ENCODE measurements around the gene ACAD8.

Gene ACAD8

GRCh38 chr11:134271978-134272377, 18.6 kb downstream of the ACAD8 start:
- peaks cover 0 to 21% (median 17%) of the 10 kb centered on the region in 4 experiments for H3K4me1 ChIP-seq (ENCODE audit: control extremely low read depth in 1 of 4, control insufficient read depth in 4 of 4, insufficient read depth in 4 of 4, low read length in 3 of 4)
- no peak overlapping the region for H3K4me3 ChIP-seq (ENCODE audit: control insufficient read depth in 1 of 7, extremely low read depth in 1 of 7, insufficient read depth in 4 of 7, low read depth in 2 of 7, low read length in 6 of 7)
- 100% methylated on average over 1 of the region's 4 CpGs for WGBS (ENCODE audit: insufficient coverage)
- POLR2A ChIA-PET = no interaction called here
- DNase-seq = no peak
- H3K27ac ChIP-seq (ENCODE audit: insufficient read depth in 1 of 2, low read depth in 1 of 2, low read length in 2 of 2, poor library complexity in 1 of 2, severe bottlenecking in 2 of 2) = no peak overlapping the region
- CTCF ChIA-PET = interaction anchor here (5.1 kb wide), 1 partner anchor 9 kb away, joined by 40 read pairs; no protein-coding TSS in a partner anchor
- peaks cover 0 to 1% (median 0%) of the 10 kb centered on the region in 5 experiments for H3K9me3 ChIP-seq (ENCODE audit: control extremely low read depth in 1 of 5, control insufficient read depth in 4 of 5, insufficient read depth in 2 of 5, low read depth in 1 of 5, low read length in 4 of 5)
- H3K36me3 ChIP-seq (ENCODE audit: control insufficient read depth in 4 of 4, insufficient read depth in 4 of 4, low read length in 3 of 4) = no peaks in the 10 kb centered on the region
- H3K27me3 ChIP-seq (replicated peaks in 2 of 5; ENCODE audit: control insufficient read depth in 4 of 5, insufficient read depth in 5 of 5, low read length in 4 of 5) = peaks cover 4 to 69% (median 38%) of the 10 kb centered on the region in 5 experiments

DNA sequence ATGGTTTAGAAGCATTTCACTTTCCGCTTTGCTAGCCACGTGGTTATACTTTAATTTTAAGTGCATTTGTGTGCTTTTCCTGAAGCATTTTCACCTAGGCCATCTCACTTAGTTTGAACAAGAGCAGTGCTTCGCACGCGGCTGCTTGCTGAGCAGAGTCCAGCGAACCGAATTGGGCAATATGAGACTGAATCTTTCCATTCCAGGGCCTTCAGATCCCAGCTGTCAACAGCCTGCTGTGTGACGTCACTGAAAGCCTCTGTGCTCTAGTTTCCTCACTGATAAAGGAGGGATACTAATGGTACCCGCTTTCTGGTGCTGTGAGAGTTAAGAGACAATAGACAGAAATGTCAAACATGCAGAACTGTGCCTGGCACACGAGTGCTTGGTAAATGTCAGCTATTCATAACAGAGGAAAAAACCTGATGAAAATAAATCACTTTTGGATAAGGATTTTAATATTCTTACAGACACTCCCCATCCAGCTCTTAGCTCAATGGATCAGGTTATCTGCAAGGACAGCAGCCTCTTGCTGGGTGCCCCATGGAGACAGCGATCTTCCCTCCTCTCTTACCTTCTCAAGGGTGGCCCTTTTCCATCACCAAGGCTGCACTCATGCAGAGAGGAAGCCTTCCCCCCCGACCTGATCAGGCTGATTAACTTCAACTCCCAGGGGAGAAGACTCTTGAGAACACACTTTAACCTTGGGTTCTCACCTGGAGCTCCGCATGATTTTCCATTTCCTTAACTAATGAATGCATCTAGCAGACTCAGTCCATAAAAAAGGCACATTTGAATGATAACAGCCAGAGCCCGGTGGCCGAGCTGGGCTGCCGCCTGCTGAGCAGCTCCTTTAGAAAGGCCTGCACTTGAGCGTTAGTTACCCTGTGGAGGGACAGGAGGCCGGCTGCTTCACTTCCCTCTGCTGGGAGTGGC, 19.3 kb downstream of the ACAD8 start:
- no peak for DNase-seq
- whole genome bisulfite sequencing (ENCODE audit: insufficient coverage) = 48% methylated on average over 15 of the region's 18 CpGs

GRCh38 chr11:134273317-134273712, 19.9 kb downstream of the ACAD8 start:
- CTCF ChIA-PET = interaction anchor here (1.0 to 5.1 kb wide), 4 partner anchors 10 to 66 kb away, joined by 3 to 40 read pairs (median 4); no protein-coding TSS in a partner anchor
- H3K27ac ChIP-seq (ENCODE audit: insufficient read depth in 1 of 2, low read depth in 1 of 2, low read length in 2 of 2, poor library complexity in 1 of 2, severe bottlenecking in 2 of 2) = no peak overlapping the region
- POLR2A ChIA-PET = no interaction called here
- peaks cover 0 to 24% (median 19%) of the 10 kb centered on the region in 4 experiments for H3K4me1 ChIP-seq (ENCODE audit: control extremely low read depth in 1 of 4, control insufficient read depth in 4 of 4, insufficient read depth in 4 of 4, low read length in 3 of 4)
- H3K36me3 ChIP-seq (ENCODE audit: control insufficient read depth in 4 of 4, insufficient read depth in 4 of 4, low read length in 3 of 4) = no peaks in the 10 kb centered on the region
- H3K4me3 ChIP-seq (ENCODE audit: control insufficient read depth in 1 of 7, extremely low read depth in 1 of 7, insufficient read depth in 4 of 7, low read depth in 2 of 7, low read length in 6 of 7) = no peak overlapping the region
- WGBS (ENCODE audit: insufficient coverage) = no CpG with 5 or more reads among the region's 3 CpGs
- peaks cover 9 to 83% (median 45%) of the 10 kb centered on the region in 5 experiments for H3K27me3 ChIP-seq (replicated peaks in 2 of 5; ENCODE audit: control insufficient read depth in 4 of 5, insufficient read depth in 5 of 5, low read length in 4 of 5)
- no peak for DNase-seq
- peaks cover 0 to 8% (median 2%) of the 10 kb centered on the region in 5 experiments for H3K9me3 ChIP-seq (ENCODE audit: control extremely low read depth in 1 of 5, control insufficient read depth in 4 of 5, insufficient read depth in 2 of 5, low read depth in 1 of 5, low read length in 4 of 5)

More for the DNA sequence above, 19.3 kb downstream of the ACAD8 start:
- Histone ChIP-seq H3K27me3 (replicated peaks in 2 of 5; ENCODE audit: control insufficient read depth in 4 of 5, insufficient read depth in 5 of 5, low read length in 4 of 5) (peaks cover 4 to 76% (median 44%) of the 10 kb centered on the region in 5 experiments), H3K36me3 (ENCODE audit: control insufficient read depth in 4 of 4, insufficient read depth in 4 of 4, low read length in 3 of 4) (no peaks in the 10 kb centered on the region), H3K4me3 (ENCODE audit: control insufficient read depth in 1 of 7, extremely low read depth in 1 of 7, insufficient read depth in 4 of 7, low read depth in 2 of 7, low read length in 6 of 7) (no peak overlapping the region), H3K9me3 (ENCODE audit: control extremely low read depth in 1 of 5, control insufficient read depth in 4 of 5, insufficient read depth in 2 of 5, low read depth in 1 of 5, low read length in 4 of 5) (peaks cover 0 to 1% (median 0%) of the 10 kb centered on the region in 5 experiments), H3K27ac (ENCODE audit: insufficient read depth in 1 of 2, low read depth in 1 of 2, low read length in 2 of 2, poor library complexity in 1 of 2, severe bottlenecking in 2 of 2) (no peak overlapping the region), H3K4me1 (ENCODE audit: control extremely low read depth in 1 of 4, control insufficient read depth in 4 of 4, insufficient read depth in 4 of 4, low read length in 3 of 4) (peaks cover 0 to 24% (median 19%) of the 10 kb centered on the region in 4 experiments)
- POLR2A ChIA-PET = no interaction called here
- CTCF ChIA-PET = interaction anchor here (1.0 to 5.1 kb wide), 3 partner anchors 10 to 66 kb away, joined by 3 to 40 read pairs (median 5); no protein-coding TSS in a partner anchor

- H3K9me3 ChIP-seq (ENCODE audit: control extremely low read depth in 1 of 5, control insufficient read depth in 4 of 5, insufficient read depth in 2 of 5, low read depth in 1 of 5, low read length in 4 of 5) = peaks cover 0 to 11% (median 6%) of the 10 kb centered on the region in 5 experiments
- peak overlapping the region in 1 of 7 experiments; percentile 72 for H3K4me3 ChIP-seq (ENCODE audit: control insufficient read depth in 1 of 7, extremely low read depth in 1 of 7, insufficient read depth in 4 of 7, low read depth in 2 of 7, low read length in 6 of 7)
- no peak for DNase-seq
- H3K36me3 ChIP-seq (ENCODE audit: control insufficient read depth in 4 of 4, insufficient read depth in 4 of 4, low read length in 3 of 4) = no peaks in the 10 kb centered on the region
- peaks cover 0 to 23% (median 19%) of the 10 kb centered on the region in 4 experiments for H3K4me1 ChIP-seq (ENCODE audit: control extremely low read depth in 1 of 4, control insufficient read depth in 4 of 4, insufficient read depth in 4 of 4, low read length in 3 of 4)
- peaks cover 14 to 91% (median 48%) of the 10 kb centered on the region in 5 experiments for H3K27me3 ChIP-seq (replicated peaks in 2 of 5; ENCODE audit: control insufficient read depth in 4 of 5, insufficient read depth in 5 of 5, low read length in 4 of 5)
- ChIA-PET CTCF (interaction anchor here (1.3 to 5.1 kb wide), 3 partner anchors 12 to 25 kb away, joined by 3 to 40 read pairs (median 10); no protein-coding TSS in a partner anchor), POLR2A (no interaction called here)
- WGBS (ENCODE audit: insufficient coverage) = 4% methylated on average over 3 of the region's 5 CpGs
- no peak overlapping the region for H3K27ac ChIP-seq (ENCODE audit: insufficient read depth in 1 of 2, low read depth in 1 of 2, low read length in 2 of 2, poor library complexity in 1 of 2, severe bottlenecking in 2 of 2)
Observed at GRCh38 chr11:134275188-134275533, 21.8 kb downstream of the ACAD8 start.

GRCh38 chr11:134275534-134276395, 22.4 kb downstream of the ACAD8 start, which contains the start of gene GLB1L3:
Gene GLB1L3, plus strand, starts transcription at chr11:134276379. Its CDS starts 362 bp downstream, at chr11:134276741.
- peak within 1 kb of the TSS; percentile 40 to 72 (median 44) for H3K4me3 ChIP-seq (ENCODE audit: control insufficient read depth in 1 of 7, extremely low read depth in 1 of 7, insufficient read depth in 4 of 7, low read depth in 2 of 7, low read length in 6 of 7)
- H3K9me3 ChIP-seq (ENCODE audit: control extremely low read depth in 1 of 5, control insufficient read depth in 4 of 5, insufficient read depth in 2 of 5, low read depth in 1 of 5, low read length in 4 of 5) = peaks cover 0 to 11% (median 6%) of the 10 kb centered on the region in 5 experiments
- H3K27me3 ChIP-seq (replicated peaks in 2 of 5; ENCODE audit: control insufficient read depth in 4 of 5, insufficient read depth in 5 of 5, low read length in 4 of 5) = peaks cover 14 to 94% (median 50%) of the 10 kb centered on the region in 5 experiments
- POLR2A ChIA-PET = no interaction called here
- peak; percentile 68 to 82 (median 82) for DNase-seq
- no peaks in the 10 kb centered on the region for H3K36me3 ChIP-seq (ENCODE audit: control insufficient read depth in 4 of 4, insufficient read depth in 4 of 4, low read length in 3 of 4)
- under 1% methylated on average over 67 of the region's 68 CpGs for whole genome bisulfite sequencing (ENCODE audit: insufficient coverage)
- peaks cover 0 to 22% (median 19%) of the 10 kb centered on the region in 4 experiments for H3K4me1 ChIP-seq (ENCODE audit: control extremely low read depth in 1 of 4, control insufficient read depth in 4 of 4, insufficient read depth in 4 of 4, low read length in 3 of 4)
- no peak within 1 kb of the TSS for H3K27ac ChIP-seq (ENCODE audit: insufficient read depth in 1 of 2, low read depth in 1 of 2, low read length in 2 of 2, poor library complexity in 1 of 2, severe bottlenecking in 2 of 2)
- CTCF ChIA-PET = interaction anchor here (1.3 to 5.1 kb wide), 3 partner anchors 13 to 26 kb away, joined by 3 to 40 read pairs (median 10); no protein-coding TSS in a partner anchor

GRCh38 chr11:134276396-134277182, 23.2 kb downstream of the ACAD8 start:
- POLR2A ChIA-PET = no interaction called here
- no peak overlapping the region for H3K27ac ChIP-seq (ENCODE audit: insufficient read depth in 1 of 2, low read depth in 1 of 2, low read length in 2 of 2, poor library complexity in 1 of 2, severe bottlenecking in 2 of 2)

More at GRCh38 chr11:134276396-134277182, 23.2 kb downstream of the ACAD8 start:
- no peak for DNase-seq
- H3K36me3 ChIP-seq (ENCODE audit: control insufficient read depth in 4 of 4, insufficient read depth in 4 of 4, low read length in 3 of 4) = no peaks in the 10 kb centered on the region
- peaks cover 14 to 87% (median 48%) of the 10 kb centered on the region in 5 experiments for H3K27me3 ChIP-seq (replicated peaks in 2 of 5; ENCODE audit: control insufficient read depth in 4 of 5, insufficient read depth in 5 of 5, low read length in 4 of 5)
- peaks cover 0 to 22% (median 19%) of the 10 kb centered on the region in 4 experiments for H3K4me1 ChIP-seq (ENCODE audit: control extremely low read depth in 1 of 4, control insufficient read depth in 4 of 4, insufficient read depth in 4 of 4, low read length in 3 of 4)
- CTCF ChIA-PET = interaction anchor here (1.3 to 5.1 kb wide), 3 partner anchors 14 to 26 kb away, joined by 3 to 40 read pairs (median 10); no protein-coding TSS in a partner anchor
- H3K4me3 ChIP-seq (ENCODE audit: control insufficient read depth in 1 of 7, extremely low read depth in 1 of 7, insufficient read depth in 4 of 7, low read depth in 2 of 7, low read length in 6 of 7) = peak overlapping the region; percentile 40 to 72 (median 44)
- H3K9me3 ChIP-seq (ENCODE audit: control extremely low read depth in 1 of 5, control insufficient read depth in 4 of 5, insufficient read depth in 2 of 5, low read depth in 1 of 5, low read length in 4 of 5) = peaks cover 0 to 11% (median 6%) of the 10 kb centered on the region in 5 experiments
- whole genome bisulfite sequencing (ENCODE audit: insufficient coverage) = under 1% methylated on average over 78 of the region's 88 CpGs

Data from common myeloid progenitor, CD34-positive (primary cell).